ENCODE measurements around the gene TM7SF2. TPM values are rescaled to one million over a fixed set of nuclear protein-coding genes. Genes with fewer than 3 reads are reported as not detected.

The TM7SF2 gene
- 72.4 TPM for total RNA-seq
- long read RNA-seq, transcript TM7SF2-202 (9 exons, 1,490 nt) = minor isoform, 5 of 350 reads
- long read RNA-seq, transcript TM7SF2-216 (9 exons, 1,671 nt) = minor isoform, 13 of 350 reads
- long read RNA-seq, transcript TM7SF2-201 (10 exons, 1,722 nt) = major isoform, 226 of 350 reads
- long read RNA-seq, partial matches to known transcripts = 13 of 350 reads
- long read RNA-seq, other reads (novel, unspliced or antisense) = 88 of 350 reads

- peak; percentile 90 for ATAC-seq (ENCODE audit: poor library complexity)
- intact Hi-C loops (cut with DNase I) = loop anchor here (10.0 kb wide), 1 partner anchor 267 kb away; the partner anchor contains the start of gene CDC42BPG
- peak; percentile 98 for DNase-seq
Measured at GRCh38 chr11:65111744-65112545, at the start of gene TM7SF2. Gene TM7SF2 (plus strand): TSS chr11:65111872. CDS start chr11:65112016, 144 bp downstream.

- intact Hi-C loops (cut with DNase I) = no loop called here
- no peak for DNase-seq
Measured at GRCh38 chr11:65063532-65063931, 48.1 kb upstream of the TM7SF2 start.

GRCh38 chr11:65064847-65065240 is 46.8 kb upstream of the TM7SF2 start:
- DNase-seq = no peak
- ATAC-seq (ENCODE audit: poor library complexity) = no peak
- intact Hi-C loops (cut with DNase I) = no loop called here

More at GRCh38 chr11:65063532-65063931, 48.1 kb upstream of the TM7SF2 start:
- no peak for ATAC-seq (ENCODE audit: poor library complexity)

- ATAC-seq (ENCODE audit: poor library complexity) = no peak
- DNase-seq = no peak
- intact Hi-C loops (cut with DNase I) = no loop called here
Measured at GRCh38 chr11:65065851-65066250, 45.8 kb upstream of the TM7SF2 start.

- no peak for ATAC-seq (ENCODE audit: poor library complexity)
- intact Hi-C loops (cut with DNase I) = no loop called here
- no peak for DNase-seq
Measured at GRCh38 chr11:65066315-65066714, 45.4 kb upstream of the TM7SF2 start.

GRCh38 chr11:65066805-65067291 is 44.8 kb upstream of the TM7SF2 start:
- intact Hi-C loops (cut with DNase I) = no loop called here
- DNase-seq (no peak), ATAC-seq (ENCODE audit: poor library complexity) (no peak)

- intact Hi-C loops (cut with DNase I) = no loop called here
- DNase-seq = no peak
- no peak for ATAC-seq (ENCODE audit: poor library complexity)
Measured at GRCh38 chr11:65067446-65067845, 44.2 kb upstream of the TM7SF2 start.

- ATAC-seq (ENCODE audit: poor library complexity) (no peak), DNase-seq (no peak)
- intact Hi-C loops (cut with DNase I) = no loop called here
Measured at GRCh38 chr11:65069217-65069616, 42.5 kb upstream of the TM7SF2 start.

- intact Hi-C loops (cut with DNase I) = no loop called here
- DNase-seq (no peak), ATAC-seq (ENCODE audit: poor library complexity) (no peak)
Measured at GRCh38 chr11:65071907-65072630, 39.6 kb upstream of the TM7SF2 start.

- intact Hi-C loops (cut with DNase I) = no loop called here
- no peak for ATAC-seq (ENCODE audit: poor library complexity)
- DNase-seq = no peak
Measured at GRCh38 chr11:65072631-65072966, 39.1 kb upstream of the TM7SF2 start.

- DNase-seq (no peak), ATAC-seq (ENCODE audit: poor library complexity) (no peak)
- intact Hi-C loops (cut with DNase I) = no loop called here
Measured at GRCh38 chr11:65077451-65077850, 34.2 kb upstream of the TM7SF2 start.

GRCh38 chr11:65078151-65078550 is 33.5 kb upstream of the TM7SF2 start:
- ATAC-seq (ENCODE audit: poor library complexity) (peak; percentile 65), DNase-seq (peak; percentile 60)
- intact Hi-C loops (cut with DNase I) = no loop called here

- intact Hi-C loops (cut with DNase I) = no loop called here
- DNase-seq (no peak), ATAC-seq (ENCODE audit: poor library complexity) (no peak)
Measured at GRCh38 chr11:65078786-65079342, 32.8 kb upstream of the TM7SF2 start.

GRCh38 chr11:65083134-65083833 is 28.4 kb upstream of the TM7SF2 start:
- DNase-seq = no peak
- ATAC-seq (ENCODE audit: poor library complexity) = no peak
- intact Hi-C loops (cut with DNase I) = no loop called here

- DNase-seq (peak; percentile 97), ATAC-seq (ENCODE audit: poor library complexity) (peak; percentile 99)
- intact Hi-C loops (cut with DNase I) = no loop called here
Measured at GRCh38 chr11:65083834-65084597, 27.7 kb upstream of the TM7SF2 start, which contains the start of the genes CDCA5 and ZFPL1. Gene CDCA5 (minus strand): TSS chr11:65084040. CDS start chr11:65083978, 62 bp downstream. Gene ZFPL1 (plus strand): TSS chr11:65084222. CDS start chr11:65084699, 477 bp downstream.

- ATAC-seq (ENCODE audit: poor library complexity) (no peak), DNase-seq (no peak)
- intact Hi-C loops (cut with DNase I) = no loop called here
Measured at GRCh38 chr11:65084598-65085375, 26.9 kb upstream of the TM7SF2 start.

- DNase-seq (no peak), ATAC-seq (ENCODE audit: poor library complexity) (no peak)
- intact Hi-C loops (cut with DNase I) = no loop called here
Measured at GRCh38 chr11:65085446-65085845, 26.2 kb upstream of the TM7SF2 start.
